ENCODE data around the gene PIP5K1C. TPM values are rescaled to one million over a fixed set of nuclear protein-coding genes. Genes with fewer than 3 reads are reported as not detected.

Gene PIP5K1C
- total RNA-seq, 2 donors from 2014 or later: 16.6 to 30.7 TPM

DNA sequence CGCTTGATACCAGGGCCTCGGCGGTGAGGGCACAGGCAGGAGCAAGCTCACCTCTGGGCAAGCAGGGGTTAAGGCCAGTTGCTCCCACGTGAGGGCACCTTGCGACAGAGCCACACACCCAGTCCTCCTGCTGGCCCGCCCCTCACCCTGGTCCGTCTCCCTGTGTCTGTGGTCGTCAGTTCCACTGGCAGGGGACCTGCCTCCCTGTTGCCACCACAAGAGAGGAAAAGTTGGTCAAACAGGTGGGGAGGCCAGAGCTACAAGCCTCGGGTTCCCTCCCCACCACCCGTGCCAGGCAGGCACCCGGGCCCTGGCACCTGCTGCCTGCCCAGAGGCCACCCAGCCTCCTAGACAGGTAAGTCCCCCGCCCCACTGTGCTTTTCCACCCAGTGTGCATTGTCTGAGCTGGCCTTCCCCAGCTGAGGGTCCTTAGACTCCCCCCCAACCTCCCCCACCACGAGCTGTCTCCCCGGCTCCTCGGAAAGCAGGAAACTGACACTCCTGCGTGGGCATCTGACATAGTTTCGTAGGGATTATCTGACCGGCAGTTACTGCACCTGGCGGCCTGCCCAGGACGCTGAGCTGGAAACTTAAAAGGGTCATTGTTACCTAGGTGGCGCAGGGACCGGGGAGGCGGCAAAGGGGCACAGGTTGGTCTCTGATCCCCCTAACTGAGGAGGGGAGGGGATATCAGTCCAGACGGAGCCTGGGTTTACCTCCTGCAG is 8.1 kb upstream of the PIP5K1C start, which contains the start of gene TJP3:
Gene TJP3, plus strand, starts transcription at position 178 of the 725 bp plus-strand sequence. CDS start 20,049 bp downstream, outside the sequence.
- no peaks in the 10 kb centered on the region for H3K27me3 ChIP-seq
- no peaks in the 10 kb centered on the region for H3K36me3 ChIP-seq (replicated peaks in 1 of 2; ENCODE audit: insufficient read depth in 1 of 2, low read depth in 2 of 2)
- ATAC-seq: peak; percentile 53
- peak; percentile 69 to 85 (median 80) for DNase-seq
- intact Hi-C loops (cut with DNase I): loop anchor here (5.0 kb wide), 1 partner anchor 41 kb away; no protein-coding TSS in a partner anchor
- peak within 1 kb of the TSS; percentile 75 to 94 (median 90) for H3K27ac ChIP-seq
- TF ChIP-seq POLR2A (IDR thresholded peaks at IDR 0.05): peak in 2 of 3 donors; percentile 56 to 69
- TF ChIP-seq, protein P1, sequence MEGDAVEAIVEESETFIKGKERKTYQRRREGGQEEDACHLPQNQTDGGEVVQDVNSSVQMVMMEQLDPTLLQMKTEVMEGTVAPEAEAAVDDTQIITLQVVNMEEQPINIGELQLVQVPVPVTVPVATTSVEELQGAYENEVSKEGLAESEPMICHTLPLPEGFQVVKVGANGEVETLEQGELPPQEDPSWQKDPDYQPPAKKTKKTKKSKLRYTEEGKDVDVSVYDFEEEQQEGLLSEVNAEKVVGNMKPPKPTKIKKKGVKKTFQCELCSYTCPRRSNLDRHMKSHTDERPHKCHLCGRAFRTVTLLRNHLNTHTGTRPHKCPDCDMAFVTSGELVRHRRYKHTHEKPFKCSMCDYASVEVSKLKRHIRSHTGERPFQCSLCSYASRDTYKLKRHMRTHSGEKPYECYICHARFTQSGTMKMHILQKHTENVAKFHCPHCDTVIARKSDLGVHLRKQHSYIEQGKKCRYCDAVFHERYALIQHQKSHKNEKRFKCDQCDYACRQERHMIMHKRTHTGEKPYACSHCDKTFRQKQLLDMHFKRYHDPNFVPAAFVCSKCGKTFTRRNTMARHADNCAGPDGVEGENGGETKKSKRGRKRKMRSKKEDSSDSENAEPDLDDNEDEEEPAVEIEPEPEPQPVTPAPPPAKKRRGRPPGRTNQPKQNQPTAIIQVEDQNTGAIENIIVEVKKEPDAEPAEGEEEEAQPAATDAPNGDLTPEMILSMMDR (IDR thresholded peaks at IDR 0.05): no peak
- peaks cover 42% of the 10 kb centered on the region for H3K4me1 ChIP-seq
- WGBS, 2 donors: 4 to 16% methylated on average over 12 to 24 of the region's 24 CpGs
- no peak within 1 kb of the TSS for H3K4me3 ChIP-seq
- H3K9me3 ChIP-seq: no peaks in the 10 kb centered on the region

DNA sequence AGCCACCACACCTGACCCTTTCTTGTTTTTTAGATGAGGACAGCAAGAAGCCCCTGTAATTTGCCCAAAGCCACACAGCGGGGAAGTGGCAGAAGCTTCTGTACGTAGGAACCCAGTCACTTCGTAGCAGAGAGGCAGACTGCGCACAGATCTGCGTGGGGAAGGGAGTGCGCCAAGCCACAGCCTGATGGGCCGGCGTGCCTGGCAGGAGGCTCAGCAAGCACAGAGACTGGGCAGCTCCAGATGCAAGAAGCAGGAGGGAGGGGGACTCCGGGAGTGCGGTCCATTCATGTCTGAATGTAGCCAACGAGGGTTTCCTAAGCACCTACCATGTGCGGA is 7.6 kb upstream of the PIP5K1C start:
- TF ChIP-seq, protein P1 (IDR thresholded peaks at IDR 0.05): no peak
- TF ChIP-seq POLR2A (IDR thresholded peaks at IDR 0.05): no peak
- Histone ChIP-seq H3K4me1 (peaks cover 36% of the 10 kb centered on the region), H3K27ac (peak overlapping the region; percentile 75 to 94 (median 90)), H3K4me3 (no peak overlapping the region), H3K27me3 (no peaks in the 10 kb centered on the region), H3K36me3 (replicated peaks in 1 of 2; ENCODE audit: insufficient read depth in 1 of 2, low read depth in 2 of 2) (no peaks in the 10 kb centered on the region), H3K9me3 (no peaks in the 10 kb centered on the region)
- ATAC-seq (no peak), DNase-seq (no peak)
- 50 to 57% methylated on average over 2 to 12 of the region's 12 CpGs for WGBS, 2 donors
- intact Hi-C loops (cut with DNase I): loop anchor here (5.0 kb wide), 1 partner anchor 41 kb away; no protein-coding TSS in a partner anchor

GRCh38 chr19:3701200-3701599 is 932 bp upstream of the PIP5K1C start:
- TF ChIP-seq, protein P1 (IDR thresholded peaks at IDR 0.05): no peak
- TF ChIP-seq POLR2A (IDR thresholded peaks at IDR 0.05): no peak
- intact Hi-C loops (cut with DNase I): no loop called here
- Histone ChIP-seq H3K9me3 (no peaks in the 10 kb centered on the region), H3K4me3 (no peak overlapping the region), H3K27me3 (no peaks in the 10 kb centered on the region), H3K4me1 (peaks cover 13% of the 10 kb centered on the region), H3K36me3 (replicated peaks in 1 of 2; ENCODE audit: insufficient read depth in 1 of 2, low read depth in 2 of 2) (no peaks in the 10 kb centered on the region), H3K27ac (no peak overlapping the region)
- no peak for DNase-seq
- ATAC-seq: no peak
- WGBS, 2 donors: 0% methylated on average over 1 of the region's 1 CpG

GRCh38 chr19:3699741-3700241 is 477 bp downstream of the PIP5K1C start:
- no peak for TF ChIP-seq POLR2A (IDR thresholded peaks at IDR 0.05)
- TF ChIP-seq, protein P1 (IDR thresholded peaks at IDR 0.05): no peak
- Histone ChIP-seq H3K4me1 (peaks cover 13% of the 10 kb centered on the region), H3K9me3 (no peaks in the 10 kb centered on the region), H3K36me3 (replicated peaks in 1 of 2; ENCODE audit: insufficient read depth in 1 of 2, low read depth in 2 of 2) (no peaks in the 10 kb centered on the region), H3K27me3 (no peaks in the 10 kb centered on the region), H3K27ac (peak overlapping the region; percentile 20 to 79 (median 36)), H3K4me3 (peak overlapping the region; percentile 58 to 67)
- intact Hi-C loops (cut with DNase I): no loop called here
- DNase-seq (no peak), ATAC-seq (peak; percentile 2)
- 0% methylated on average over 4 to 26 of the region's 43 CpGs for WGBS, 2 donors

Data from body of pancreas (tissue), 4 donors.